Parathyroid adenoma (tissue), 2 donors: Measurements from ENCODE around the gene TOP1.

Source experiments
- H2AFZ ChIP-seq: fragments of 300-600 bp; sonication (generic); one replicate; pipeline ENCODE4 v1.7.0; 2017; ENCODE audit warnings: antibody characterized with exemption, mild to moderate bottlenecking
- H3K27ac ChIP-seq: fragments of 300-600 bp; sonication (generic); one replicate; pipeline ENCODE4 v1.7.0; 2017
- H3K27me3 ChIP-seq: fragments of 300-600 bp; sonication (generic); one replicate; pipeline ENCODE4 v1.7.0; 2017; ENCODE audit warnings: low read length; ENCODE audit not compliant: control insufficient read depth, insufficient read depth
- H3K36me3 ChIP-seq: fragments of 300-600 bp; sonication (generic); one replicate; pipeline ENCODE4 v1.7.0; 2017; ENCODE audit warnings: low read length; ENCODE audit not compliant: control insufficient read depth, insufficient read depth
- H3K4me1 ChIP-seq: fragments of 300-600 bp; sonication (generic); one replicate; pipeline ENCODE4 v1.7.0; 2017; ENCODE audit warnings: control low read depth
- H3K4me2 ChIP-seq: fragments of 300-600 bp; sonication (generic); one replicate; pipeline ENCODE4 v1.7.0; 2017; ENCODE audit warnings: low read length
- H3K4me3 ChIP-seq: fragments of 300-600 bp; sonication (generic); one replicate; pipeline ENCODE4 v1.7.0; 2017; ENCODE audit warnings: low read depth, low read length
- H3K79me2 ChIP-seq: fragments of 300-600 bp; sonication (generic); one replicate; pipeline ENCODE4 v1.7.0; 2017; ENCODE audit warnings: control low read depth
- H3K9ac ChIP-seq: fragments of 300-600 bp; sonication (generic); one replicate; pipeline ENCODE4 v1.7.0; 2017; ENCODE audit warnings: mild to moderate bottlenecking
- H3K9me3 ChIP-seq: fragments of 300-600 bp; sonication (generic); one replicate; pipeline ENCODE4 v1.7.0; 2017; ENCODE audit warnings: low read length; ENCODE audit not compliant: control insufficient read depth
- CTCF ChIP-seq: fragments of 300-600 bp; sonication (generic); IDR thresholded peaks from one replicate; pipeline ENCODE4 v1.7.0; 2017; ENCODE audit warnings: antibody characterized with exemption, mild to moderate bottlenecking
- donor health status: primary hyperparathyroidism.

TOP1 gene

GRCh38 chr20:41089555-41089954 lies 60.9 kb downstream of the TOP1 start:
- no peak overlapping the region for H3K4me3 ChIP-seq
- H3K36me3 ChIP-seq = no peaks in the 10 kb centered on the region
- H3K27me3 ChIP-seq = no peaks in the 10 kb centered on the region
- H3K27ac ChIP-seq = no peak overlapping the region
- peaks cover 2% of the 10 kb centered on the region for H3K79me2 ChIP-seq
- H3K9ac ChIP-seq = no peak overlapping the region
- no peak overlapping the region for H3K4me2 ChIP-seq
- H2AFZ ChIP-seq = no peak overlapping the region
- no peaks in the 10 kb centered on the region for H3K9me3 ChIP-seq
- no peak for TF ChIP-seq CTCF
- H3K4me1 ChIP-seq = peaks cover 9% of the 10 kb centered on the region

GRCh38 chr20:41091927-41092326 lies 63.3 kb downstream of the TOP1 start:
- TF ChIP-seq CTCF = no peak
- Histone ChIP-seq H3K9me3 (no peaks in the 10 kb centered on the region), H3K27me3 (no peaks in the 10 kb centered on the region), H3K79me2 (peaks cover 2% of the 10 kb centered on the region), H3K9ac (no peak overlapping the region), H3K4me2 (no peak overlapping the region), H3K4me3 (no peak overlapping the region), H2AFZ (no peak overlapping the region), H3K27ac (no peak overlapping the region), H3K36me3 (no peaks in the 10 kb centered on the region), H3K4me1 (peaks cover 2% of the 10 kb centered on the region)

- H3K9ac ChIP-seq = no peak overlapping the region
- H3K4me1 ChIP-seq = no peaks in the 10 kb centered on the region
- H3K79me2 ChIP-seq = peaks cover 2% of the 10 kb centered on the region
- H3K4me3 ChIP-seq = no peak overlapping the region
- H3K9me3 ChIP-seq = no peaks in the 10 kb centered on the region
- TF ChIP-seq CTCF = no peak
- no peak overlapping the region for H3K4me2 ChIP-seq
- no peaks in the 10 kb centered on the region for H3K27me3 ChIP-seq
- no peak overlapping the region for H2AFZ ChIP-seq
- no peak overlapping the region for H3K27ac ChIP-seq
- H3K36me3 ChIP-seq = no peaks in the 10 kb centered on the region
These were observed 65.9 kb downstream of the TOP1 start for GRCh38 chr20:41094353-41095055.

DNA sequence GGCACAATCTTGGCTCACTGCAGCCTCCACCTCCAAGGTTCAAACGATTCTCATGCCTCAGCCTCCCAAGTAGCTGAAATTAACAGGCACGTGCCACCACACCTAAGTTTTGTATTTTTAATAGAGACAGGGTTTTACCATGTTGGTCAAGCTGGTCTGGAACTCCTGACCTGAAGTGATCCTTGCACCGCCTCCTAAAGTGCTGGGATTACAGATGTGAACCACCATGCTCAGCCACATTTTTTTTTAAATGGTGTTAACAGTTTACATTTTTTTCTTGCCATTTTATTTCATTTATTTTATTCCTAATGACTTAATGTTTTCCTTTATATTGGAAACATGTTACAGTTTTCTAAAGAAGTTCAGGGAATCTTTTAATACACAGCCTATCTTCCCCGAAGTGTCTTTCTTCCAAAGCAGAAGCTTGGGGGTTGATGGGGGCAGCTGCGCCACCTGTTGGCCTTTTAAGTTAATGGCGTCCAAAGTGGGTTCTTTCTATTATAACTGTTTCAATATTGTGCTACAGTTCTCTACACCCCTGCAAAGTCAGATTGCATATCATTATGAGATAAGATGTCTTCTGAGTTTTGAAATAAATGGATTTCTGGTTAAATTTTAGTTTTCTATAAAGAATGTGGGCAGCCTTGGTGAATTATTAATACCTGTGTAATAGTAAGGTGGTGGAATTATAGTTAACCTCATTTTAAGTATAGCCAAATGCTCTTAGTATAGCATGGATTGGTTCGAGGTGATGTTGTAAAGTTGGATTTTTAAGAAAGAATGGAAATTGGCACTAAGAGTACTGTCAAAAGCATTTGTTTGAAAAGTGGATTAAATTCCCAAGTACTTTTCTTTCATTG lies 66.7 kb downstream of the TOP1 start:
- TF ChIP-seq CTCF = peak; percentile 88
- no peak overlapping the region for H3K9ac ChIP-seq
- H3K79me2 ChIP-seq = no peaks in the 10 kb centered on the region
- no peaks in the 10 kb centered on the region for H3K4me1 ChIP-seq
- H3K27me3 ChIP-seq = no peaks in the 10 kb centered on the region
- H3K4me3 ChIP-seq = no peak overlapping the region
- no peak overlapping the region for H3K27ac ChIP-seq
- no peaks in the 10 kb centered on the region for H3K36me3 ChIP-seq
- no peak overlapping the region for H3K4me2 ChIP-seq
- H3K9me3 ChIP-seq = no peaks in the 10 kb centered on the region
- no peak overlapping the region for H2AFZ ChIP-seq
